ENCODE measurements around the gene DIS3L2.
A peak's percentile ranks its signal among the peaks of the same experiment; 100 is the strongest.
"Not testable (repeated sequence)": the region's sequence is repeated elsewhere in the genome, so short reads cannot be mapped to it uniquely, and the experiment has no call there.

DIS3L2 gene

DNA sequence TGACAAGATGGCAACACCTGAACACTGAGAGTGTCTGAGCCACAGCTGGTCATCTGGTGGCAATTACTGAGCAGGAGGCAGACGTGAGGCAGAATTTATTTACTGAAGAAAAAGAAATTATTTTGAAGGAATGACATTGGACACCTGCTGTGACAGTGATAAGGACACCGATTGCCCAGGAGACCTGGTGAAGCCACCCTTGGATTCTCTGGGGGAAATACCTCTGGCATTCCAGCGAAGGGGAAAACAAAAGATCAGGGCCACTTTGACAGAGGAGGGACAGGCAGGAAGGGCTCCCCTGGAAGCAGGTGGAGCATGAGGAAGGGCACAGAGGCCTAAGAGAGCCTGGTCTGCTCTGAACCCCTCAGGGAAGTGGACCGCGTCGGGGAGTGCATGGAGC is 331.7 kb downstream of the DIS3L2 start:
- DNase-seq (ENCODE audit: low read depth, low spot score) = no peak

GRCh38 chr2:232295971-232296370 is 334.5 kb downstream of the DIS3L2 start:
- DNase-seq (ENCODE audit: low read depth, low spot score) = no peak

GRCh38 chr2:232296776-232297525 is 335.4 kb downstream of the DIS3L2 start:
- DNase-seq (ENCODE audit: low read depth, low spot score) = no peak

- no peak for DNase-seq (ENCODE audit: low read depth, low spot score)
Measured at GRCh38 chr2:232299084-232299483, 337.6 kb downstream of the DIS3L2 start.

GRCh38 chr2:232299927-232300674 is 338.6 kb downstream of the DIS3L2 start:
- no peak for DNase-seq (ENCODE audit: low read depth, low spot score)

GRCh38 chr2:232300894-232301387 is 339.4 kb downstream of the DIS3L2 start:
- DNase-seq (ENCODE audit: low read depth, low spot score) = no peak

- DNase-seq (ENCODE audit: low read depth, low spot score) = no peak
Measured at GRCh38 chr2:232304236-232304635, 342.7 kb downstream of the DIS3L2 start.

GRCh38 chr2:232306741-232307305 is 345.3 kb downstream of the DIS3L2 start:
- no peak for DNase-seq (ENCODE audit: low read depth, low spot score)

- no peak for DNase-seq (ENCODE audit: low read depth, low spot score)
Measured at GRCh38 chr2:232307854-232308253, 346.3 kb downstream of the DIS3L2 start.

DNA sequence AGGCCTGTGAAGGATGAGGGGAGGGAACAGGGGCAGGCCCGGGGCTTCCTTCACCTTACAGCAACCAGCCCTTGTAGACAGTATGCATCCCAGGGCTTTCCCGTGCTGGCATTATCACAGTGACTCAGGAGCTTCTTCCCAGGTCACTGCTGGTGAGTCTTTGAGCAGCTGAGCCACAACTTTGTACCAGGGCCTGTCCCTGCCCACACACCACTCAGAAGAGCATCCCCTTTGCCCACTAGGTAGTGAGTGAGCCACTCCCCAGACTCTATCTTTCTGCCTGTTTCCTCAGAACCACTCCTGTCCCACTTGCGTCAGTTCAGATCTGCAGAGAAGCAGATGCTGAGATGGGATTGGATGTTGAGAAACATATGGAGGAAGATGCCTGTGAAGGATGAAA is 347.5 kb downstream of the DIS3L2 start:
- DNase-seq (ENCODE audit: low read depth, low spot score) = no peak

GRCh38 chr2:232309592-232309991 is 348.1 kb downstream of the DIS3L2 start:
- no peak for DNase-seq (ENCODE audit: low read depth, low spot score)

- no peak for DNase-seq (ENCODE audit: low read depth, low spot score)
Measured at GRCh38 chr2:232310121-232310520, 348.6 kb downstream of the DIS3L2 start.

GRCh38 chr2:232310696-232311095 is 349.2 kb downstream of the DIS3L2 start:
- DNase-seq (ENCODE audit: low read depth, low spot score) = no peak

DNA sequence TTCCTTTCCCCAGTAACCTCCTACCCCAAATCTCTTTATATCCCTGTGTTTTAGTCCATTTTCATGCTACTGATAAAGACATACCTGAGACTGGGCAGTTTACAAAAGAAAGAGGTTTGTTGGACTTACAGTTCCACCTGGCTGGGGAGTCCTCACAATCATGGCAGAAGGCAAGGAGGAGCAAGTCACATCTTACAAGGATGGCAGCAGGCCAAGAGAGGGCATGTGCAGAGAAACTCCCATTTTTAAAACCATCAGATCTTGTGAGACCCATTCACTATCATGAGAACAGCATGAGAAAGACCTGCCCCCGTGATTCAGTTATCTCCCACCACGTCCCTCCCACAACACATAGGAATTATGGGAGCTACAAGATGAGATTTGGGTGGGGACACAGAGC is 352.1 kb downstream of the DIS3L2 start:
- DNase-seq (ENCODE audit: low read depth, low spot score) = not testable (repeated sequence)

GRCh38 chr2:232315049-232315922 is 353.8 kb downstream of the DIS3L2 start:
- peak; percentile 53 for DNase-seq (ENCODE audit: low read depth, low spot score)

DNA sequence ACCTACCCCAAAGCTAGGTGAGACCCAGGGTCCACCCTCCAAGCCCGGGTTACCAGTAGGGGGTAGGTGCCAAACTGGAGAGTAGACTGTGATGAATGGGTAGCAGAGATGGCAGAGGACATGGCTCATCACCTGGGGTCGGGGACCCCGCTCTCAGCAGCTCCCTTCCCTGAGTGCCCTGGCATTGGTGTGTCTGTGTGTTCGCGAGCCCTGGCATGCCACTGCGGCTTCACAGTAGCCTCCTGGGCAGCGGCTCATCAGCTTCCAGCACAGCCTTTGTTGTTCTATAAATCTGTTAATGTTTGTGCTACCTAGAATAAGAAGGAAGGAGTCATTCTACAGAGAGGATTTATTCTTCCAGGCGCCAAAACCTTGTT is 354.4 kb downstream of the DIS3L2 start:
- DNase-seq (ENCODE audit: low read depth, low spot score) = no peak

DNA sequence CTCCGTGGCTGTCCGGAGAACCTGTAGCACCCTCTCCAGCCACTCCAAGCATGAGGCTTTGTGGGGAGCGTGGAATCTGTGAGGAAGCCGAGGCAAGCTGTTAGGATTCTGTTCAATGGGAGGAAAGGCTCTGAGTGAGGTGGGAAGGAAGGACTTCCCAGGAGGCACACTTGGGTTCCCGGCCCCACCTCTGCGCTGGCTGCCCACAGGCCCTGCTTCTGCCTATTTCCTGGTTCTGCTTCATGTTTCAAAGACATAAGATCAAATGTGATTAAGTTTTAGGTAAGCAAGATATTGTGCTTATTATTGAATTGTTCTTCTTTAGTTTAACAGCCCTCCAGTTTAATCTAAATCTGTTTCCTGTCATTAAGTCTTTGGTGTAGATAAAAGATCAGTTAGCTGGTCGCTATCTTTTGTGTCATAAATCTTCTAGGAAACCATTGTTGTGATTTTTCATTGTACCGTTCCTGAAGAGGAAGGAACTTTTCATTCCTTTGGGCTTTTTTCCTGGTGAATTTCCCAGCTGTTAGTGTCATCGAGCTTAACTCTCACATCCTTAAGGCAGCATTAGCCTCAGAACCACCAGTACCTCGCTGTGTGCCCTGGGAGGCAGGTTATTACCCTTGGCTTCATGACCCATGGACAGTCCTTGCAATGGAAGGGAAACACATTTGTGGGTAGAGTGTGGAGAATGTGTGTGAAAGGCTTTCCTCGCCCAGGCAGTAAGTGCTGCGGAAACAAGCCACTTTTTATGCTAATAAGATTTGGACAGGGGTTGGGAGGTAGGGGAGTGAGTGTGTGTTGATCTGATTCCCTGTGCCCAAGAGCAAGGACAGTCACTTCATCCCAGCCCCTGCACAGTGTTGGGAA is 355.2 kb downstream of the DIS3L2 start:
- no peak for DNase-seq (ENCODE audit: low read depth, low spot score)

GRCh38 chr2:232318169-232318855 is 356.8 kb downstream of the DIS3L2 start:
- DNase-seq (ENCODE audit: low read depth, low spot score) = no peak

DNA sequence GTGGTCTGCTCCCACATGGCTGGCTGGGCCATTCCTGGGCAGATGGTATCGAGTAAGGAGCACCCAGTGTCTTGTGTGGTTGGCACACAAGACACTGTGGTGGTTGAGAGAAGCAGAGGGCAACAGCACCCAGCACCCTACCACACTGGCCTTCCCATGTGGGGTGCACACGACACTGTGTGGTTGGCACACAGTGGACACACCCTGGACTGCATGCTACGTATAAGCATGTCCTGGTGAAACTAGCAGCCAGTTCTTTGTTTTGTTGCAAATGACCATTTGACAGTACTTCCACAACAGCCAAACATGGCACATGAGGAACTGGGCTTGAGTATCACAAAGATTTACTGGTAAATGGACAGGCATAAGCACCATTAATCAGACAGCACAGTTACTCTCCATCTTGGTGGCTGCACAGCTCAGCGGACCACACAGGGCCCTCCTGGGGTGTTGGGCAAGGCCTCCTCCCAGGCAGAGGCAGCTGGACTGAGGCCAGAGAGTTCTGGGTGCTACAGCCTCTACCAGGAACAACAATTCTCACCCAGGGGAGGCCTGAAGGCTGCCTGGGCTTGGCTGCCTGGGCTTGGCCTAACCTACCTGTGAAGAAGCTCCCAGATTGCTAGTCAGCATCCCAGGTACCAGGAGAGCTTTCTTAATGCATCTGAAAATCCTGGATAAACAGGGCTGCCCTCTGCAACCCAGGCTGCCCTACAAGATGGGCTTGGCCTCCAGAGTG is 357.7 kb downstream of the DIS3L2 start:
- DNase-seq (ENCODE audit: low read depth, low spot score) = no peak
